Rectal smooth muscle tissue (tissue), 1 donor: ENCODE results near the gene COL27A1.

Source experiments
- H3K27ac ChIP-seq: one replicate; pipeline ENCODE4 v1.7.0; 2013; ENCODE audit warnings: low read depth, low read length, inconsistent platforms
- H3K27me3 ChIP-seq: one replicate; pipeline ENCODE4 v1.7.0; 2013; ENCODE audit warnings: low read length; ENCODE audit not compliant: control insufficient read depth, insufficient read depth
- H3K36me3 ChIP-seq: one replicate; pipeline ENCODE4 v1.7.0; 2013; ENCODE audit warnings: low read length; ENCODE audit not compliant: control insufficient read depth, insufficient read depth
- H3K4me1 ChIP-seq: one replicate; pipeline ENCODE4 v1.7.0; 2013; ENCODE audit warnings: low read length; ENCODE audit not compliant: control insufficient read depth, insufficient read depth
- H3K4me3 ChIP-seq: one replicate; pipeline ENCODE4 v1.7.0; 2013; ENCODE audit warnings: low read length
- H3K9ac ChIP-seq: one replicate; pipeline ENCODE4 v1.7.0; 2013; ENCODE audit warnings: low read length

Gene COL27A1

DNA sequence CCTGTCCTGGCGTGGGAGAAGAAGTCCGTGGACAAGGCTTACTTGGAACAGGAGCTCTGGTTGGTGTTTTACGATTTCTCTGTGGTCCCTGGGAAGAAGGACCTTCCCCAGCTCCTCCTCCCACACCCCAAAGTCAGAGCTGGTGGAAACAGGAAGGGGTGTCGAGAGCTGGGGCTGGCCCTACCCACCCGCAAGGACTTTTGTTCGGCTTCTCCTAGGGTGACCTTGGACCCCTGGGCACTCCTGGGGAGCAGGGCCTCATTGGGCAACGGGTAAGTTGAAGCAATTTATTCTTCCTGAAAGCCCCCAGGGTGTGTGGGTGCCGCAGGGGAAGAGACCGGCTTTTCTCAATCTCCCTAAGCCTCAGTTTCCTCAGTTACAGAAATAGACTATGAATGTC lies 113.7 kb downstream of the COL27A1 start:
- Histone ChIP-seq H3K4me1 (no peaks in the 10 kb centered on the region), H3K36me3 (no peaks in the 10 kb centered on the region), H3K27me3 (no peaks in the 10 kb centered on the region), H3K4me3 (no peak overlapping the region), H3K27ac (no peak overlapping the region), H3K9ac (no peak overlapping the region)

DNA sequence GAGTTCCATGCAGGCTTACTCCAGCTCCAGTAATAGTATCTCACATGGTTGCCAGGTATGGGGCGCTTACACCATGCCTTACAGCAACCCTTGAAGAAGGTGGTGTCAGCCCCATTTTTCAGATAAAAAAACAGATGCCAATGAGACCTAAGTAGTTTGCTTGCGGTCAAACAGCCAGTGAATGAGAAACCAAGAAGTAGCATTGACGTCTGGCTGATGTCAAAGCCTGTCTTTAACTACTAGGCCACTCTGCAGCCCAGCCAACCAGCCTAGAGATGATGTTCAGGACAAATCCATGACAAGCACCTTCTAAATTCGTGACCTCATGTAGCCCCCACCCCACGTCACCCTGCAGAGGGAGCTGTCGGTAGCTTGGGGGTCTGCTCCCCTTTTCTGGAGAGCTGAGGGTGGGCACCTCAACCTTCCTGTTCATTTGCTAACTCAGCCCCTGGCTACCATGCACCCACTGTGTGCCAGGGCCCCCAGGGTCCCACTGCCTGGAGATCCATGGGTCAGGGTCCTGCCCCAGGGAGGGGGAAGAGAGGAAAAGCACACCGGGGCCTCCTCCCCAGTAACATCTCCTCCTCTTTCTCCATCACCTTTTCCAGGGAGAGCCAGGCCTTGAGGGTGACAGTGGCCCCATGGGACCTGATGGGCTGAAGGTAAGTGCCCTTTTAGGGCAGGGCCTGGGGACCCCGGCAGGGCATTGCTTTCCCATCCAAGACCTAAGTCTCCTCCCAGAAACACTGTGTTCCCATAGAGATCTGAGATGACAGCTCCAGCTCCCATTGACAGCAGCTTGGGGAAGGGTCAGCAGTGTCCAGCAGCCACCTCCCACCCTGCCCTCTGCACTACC lies 115.0 kb downstream of the COL27A1 start:
- H3K4me3 ChIP-seq = no peak overlapping the region
- H3K27me3 ChIP-seq = no peaks in the 10 kb centered on the region
- H3K36me3 ChIP-seq = no peaks in the 10 kb centered on the region
- no peak overlapping the region for H3K27ac ChIP-seq
- no peaks in the 10 kb centered on the region for H3K4me1 ChIP-seq
- H3K9ac ChIP-seq = no peak overlapping the region

DNA sequence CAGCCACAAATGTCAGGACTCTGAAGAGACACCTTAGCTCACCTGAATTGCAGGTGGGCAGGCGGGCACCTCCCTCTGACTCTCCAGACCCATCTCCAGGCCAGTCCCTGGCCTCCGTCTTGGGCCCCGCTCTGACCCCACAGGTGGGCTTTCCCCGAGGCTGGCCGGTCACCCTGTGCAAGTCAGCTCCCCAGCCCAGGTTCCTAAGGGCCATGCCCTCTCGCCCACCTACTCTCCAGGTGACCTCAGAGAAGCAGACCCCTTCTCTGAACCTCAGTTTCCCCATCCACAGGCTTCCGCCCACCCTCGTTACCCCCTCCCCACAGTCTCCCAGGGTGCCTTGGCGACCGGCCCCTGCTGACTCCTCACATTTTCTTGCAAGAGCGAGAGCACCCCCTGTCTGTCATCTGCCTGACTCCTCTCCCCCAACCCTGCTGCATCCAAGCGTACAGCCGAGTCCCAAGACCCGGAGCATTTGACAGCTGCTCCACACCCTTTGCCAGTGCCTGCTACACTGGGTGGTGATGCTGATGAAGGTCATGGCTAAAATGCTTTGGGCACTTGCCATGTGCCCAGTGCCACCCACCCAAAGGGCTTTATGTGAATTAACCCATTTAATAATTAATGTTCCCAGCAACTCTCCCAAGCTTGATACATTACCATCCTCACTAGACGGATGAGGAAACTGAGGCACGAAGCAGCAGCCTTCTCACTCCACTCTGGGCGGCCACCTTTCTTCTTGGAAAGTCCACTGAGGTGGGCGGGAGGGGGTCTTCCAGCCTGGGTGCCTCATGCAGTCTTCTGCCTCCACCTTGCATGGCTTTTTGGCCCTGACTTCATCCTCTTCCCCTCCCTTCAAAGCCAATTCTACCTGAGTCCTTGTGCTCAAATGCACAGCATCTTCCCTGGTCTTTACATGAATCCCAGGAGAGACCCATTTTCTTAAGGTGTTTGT lies 116.5 kb downstream of the COL27A1 start:
- Histone ChIP-seq H3K9ac (no peak overlapping the region), H3K4me1 (no peaks in the 10 kb centered on the region), H3K4me3 (no peak overlapping the region), H3K27ac (no peak overlapping the region), H3K36me3 (no peaks in the 10 kb centered on the region), H3K27me3 (no peaks in the 10 kb centered on the region)

DNA sequence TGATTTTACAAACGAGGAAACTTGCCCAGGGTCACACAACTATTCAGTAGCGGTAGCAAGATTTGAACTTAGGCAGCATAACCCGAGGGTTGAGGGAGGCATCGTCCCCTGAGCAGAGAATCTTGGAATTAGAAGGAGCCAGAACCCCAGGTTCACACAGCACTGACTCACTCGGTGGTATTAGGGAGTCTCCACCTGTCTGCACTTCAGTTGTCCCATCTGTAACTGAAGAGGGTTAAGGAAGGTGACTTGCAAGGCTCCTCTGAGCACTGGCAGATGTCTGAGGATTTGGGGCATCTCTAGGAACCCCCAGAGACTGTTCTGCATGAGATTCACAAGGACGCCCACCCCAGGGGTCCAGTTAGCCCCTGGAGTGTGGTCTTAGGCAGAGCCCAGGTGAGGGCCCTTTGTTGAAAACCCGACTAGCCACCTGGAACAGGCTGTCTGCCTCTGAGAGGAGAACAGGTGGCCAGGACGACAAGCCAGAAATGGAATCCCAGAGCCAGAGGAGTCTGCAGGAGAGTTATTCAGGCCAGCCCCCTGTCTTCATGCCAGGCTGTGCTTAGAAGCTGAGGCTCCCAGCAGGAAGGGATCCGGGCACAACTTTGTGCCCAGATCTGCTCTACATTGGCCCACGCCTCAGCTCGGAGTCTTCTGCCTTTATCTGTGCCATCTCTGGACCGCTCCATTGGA lies 117.5 kb downstream of the COL27A1 start:
- Histone ChIP-seq H3K9ac (no peak overlapping the region), H3K4me1 (no peaks in the 10 kb centered on the region), H3K4me3 (no peak overlapping the region), H3K27me3 (no peaks in the 10 kb centered on the region), H3K36me3 (no peaks in the 10 kb centered on the region), H3K27ac (no peak overlapping the region)

DNA sequence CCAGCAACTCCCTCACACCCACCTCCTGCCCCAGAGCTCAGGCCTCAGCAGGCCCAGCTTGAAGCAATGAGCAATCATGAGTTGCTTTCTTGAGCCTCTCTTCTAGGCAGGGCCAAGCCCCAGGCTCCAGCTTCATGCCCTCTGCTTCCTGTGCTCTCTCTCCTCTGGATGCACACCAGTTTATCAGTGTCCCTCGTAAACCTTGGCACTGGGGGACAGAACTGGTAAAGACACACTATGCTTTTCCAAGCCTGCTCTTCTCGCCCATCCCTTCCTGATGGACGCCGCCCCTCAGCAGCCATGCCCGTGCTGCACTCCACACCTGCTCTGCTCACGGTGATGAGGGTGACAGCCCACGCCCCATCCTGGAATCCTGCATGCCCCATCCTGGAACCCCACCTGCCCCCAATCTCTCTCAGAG lies 118.1 kb downstream of the COL27A1 start:
- H3K36me3 ChIP-seq = no peaks in the 10 kb centered on the region
- H3K4me1 ChIP-seq = no peaks in the 10 kb centered on the region
- no peaks in the 10 kb centered on the region for H3K27me3 ChIP-seq

DNA sequence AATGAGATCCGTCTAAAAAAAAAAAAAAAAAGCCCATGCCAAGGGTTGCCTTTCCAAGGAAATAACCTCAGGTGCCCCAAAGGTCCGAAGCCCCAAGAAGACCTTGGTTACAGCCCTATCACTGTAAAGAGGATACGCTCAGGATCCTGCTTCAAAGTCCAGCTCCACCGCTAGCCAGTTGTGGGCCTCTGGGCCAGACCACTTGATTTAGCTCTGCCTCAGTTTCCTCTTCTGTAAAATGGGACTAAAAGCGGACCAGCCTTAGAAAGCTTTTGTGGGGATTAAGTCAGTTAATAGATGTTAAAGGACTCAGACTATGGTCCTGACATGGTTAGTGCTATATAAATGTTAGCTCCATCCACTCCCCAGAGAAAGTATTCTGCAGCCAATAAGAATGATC lies 118.9 kb downstream of the COL27A1 start:
- H3K27ac ChIP-seq = no peak overlapping the region
- H3K36me3 ChIP-seq = no peaks in the 10 kb centered on the region
- no peaks in the 10 kb centered on the region for H3K27me3 ChIP-seq
- H3K4me1 ChIP-seq = no peaks in the 10 kb centered on the region
- H3K4me3 ChIP-seq = no peak overlapping the region
- H3K9ac ChIP-seq = no peak overlapping the region

More for the DNA sequence above, 118.1 kb downstream of the COL27A1 start:
- no peak overlapping the region for H3K4me3 ChIP-seq
- H3K9ac ChIP-seq = no peak overlapping the region
- H3K27ac ChIP-seq = no peak overlapping the region

DNA sequence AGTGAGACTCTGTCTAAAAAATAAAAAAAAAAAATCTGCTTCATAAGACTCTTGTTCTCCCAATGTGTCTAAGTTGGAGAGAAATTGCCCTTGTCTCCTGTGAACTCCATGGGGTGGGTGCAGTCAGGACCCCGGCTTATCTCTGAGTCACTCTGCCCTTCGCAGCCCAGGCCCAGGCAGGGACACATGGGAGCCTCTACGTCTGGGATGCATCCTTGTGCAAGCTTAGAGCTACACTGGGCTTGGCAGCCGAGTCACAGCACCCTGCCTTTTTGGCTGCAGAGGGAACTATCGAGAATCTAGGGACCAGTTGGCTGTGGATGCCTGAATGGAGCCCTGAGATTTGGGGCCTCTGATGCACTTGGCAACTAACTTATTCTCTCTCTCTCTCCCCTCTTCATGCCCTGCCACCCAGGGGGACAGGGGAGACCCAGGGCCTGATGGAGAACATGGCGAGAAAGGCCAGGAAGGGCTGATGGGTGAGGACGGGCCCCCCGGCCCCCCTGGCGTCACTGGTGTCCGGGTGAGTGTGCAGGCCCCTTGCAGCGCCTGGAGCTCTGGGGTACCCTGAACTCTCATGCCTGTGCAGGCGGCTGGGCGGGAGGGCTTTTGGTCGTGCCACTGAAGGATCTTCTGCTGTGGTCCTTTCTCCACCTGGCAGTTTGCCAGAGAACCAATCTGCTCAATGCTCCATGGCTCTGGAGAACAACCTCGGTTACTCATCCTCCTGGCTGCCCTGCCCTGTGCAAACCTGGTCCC lies 120.1 kb downstream of the COL27A1 start:
- no peaks in the 10 kb centered on the region for H3K36me3 ChIP-seq
- no peaks in the 10 kb centered on the region for H3K27me3 ChIP-seq
- no peaks in the 10 kb centered on the region for H3K4me1 ChIP-seq
- H3K4me3 ChIP-seq = no peak overlapping the region
- H3K27ac ChIP-seq = no peak overlapping the region
- H3K9ac ChIP-seq = no peak overlapping the region

DNA sequence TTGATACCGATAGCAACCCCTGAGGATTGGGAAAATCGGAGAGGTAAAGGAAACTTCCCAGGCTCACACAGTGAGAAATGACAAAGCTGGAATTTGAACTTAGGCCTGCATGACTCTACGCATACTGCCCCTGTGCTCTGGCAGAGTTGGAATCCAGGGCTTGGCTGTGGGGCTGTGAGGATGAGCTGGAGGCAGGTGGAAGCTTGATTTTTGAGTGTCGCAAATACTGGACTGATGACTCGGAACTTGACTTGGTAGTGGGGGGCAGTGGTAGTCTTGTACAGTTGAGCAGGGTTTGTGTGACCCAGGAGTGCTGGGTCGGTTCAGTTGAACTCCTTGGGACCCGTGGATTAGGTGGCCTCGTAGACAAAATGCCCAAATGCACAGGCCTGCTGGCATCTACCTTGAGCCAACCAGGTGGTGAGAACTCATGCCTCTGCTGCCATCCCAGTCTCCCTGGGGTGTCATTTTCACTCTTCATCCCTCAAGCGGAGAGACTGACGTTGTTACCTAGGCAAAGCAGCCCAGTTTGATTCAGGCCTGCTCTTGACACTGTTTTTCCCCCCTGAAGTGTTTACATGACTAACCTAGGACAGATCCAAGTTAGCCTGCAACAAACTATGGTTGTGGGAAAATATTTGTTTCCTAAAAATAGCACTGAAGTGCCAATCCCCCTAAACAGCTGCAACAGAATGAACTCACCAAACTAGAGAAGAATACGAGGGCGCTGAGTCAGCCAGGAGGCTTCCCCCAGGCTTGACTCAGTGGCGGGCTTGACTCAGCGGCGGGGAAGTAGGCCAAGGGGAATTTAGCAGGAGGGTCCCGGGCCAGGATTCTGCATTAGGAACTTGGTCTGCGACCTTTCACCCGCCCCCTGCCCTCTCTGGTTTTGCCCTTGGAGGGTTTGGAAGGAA lies 121.8 kb downstream of the COL27A1 start:
- no peaks in the 10 kb centered on the region for H3K27me3 ChIP-seq
- no peak overlapping the region for H3K9ac ChIP-seq
- no peaks in the 10 kb centered on the region for H3K4me1 ChIP-seq
- no peak overlapping the region for H3K4me3 ChIP-seq
- no peaks in the 10 kb centered on the region for H3K36me3 ChIP-seq
- H3K27ac ChIP-seq = no peak overlapping the region

DNA sequence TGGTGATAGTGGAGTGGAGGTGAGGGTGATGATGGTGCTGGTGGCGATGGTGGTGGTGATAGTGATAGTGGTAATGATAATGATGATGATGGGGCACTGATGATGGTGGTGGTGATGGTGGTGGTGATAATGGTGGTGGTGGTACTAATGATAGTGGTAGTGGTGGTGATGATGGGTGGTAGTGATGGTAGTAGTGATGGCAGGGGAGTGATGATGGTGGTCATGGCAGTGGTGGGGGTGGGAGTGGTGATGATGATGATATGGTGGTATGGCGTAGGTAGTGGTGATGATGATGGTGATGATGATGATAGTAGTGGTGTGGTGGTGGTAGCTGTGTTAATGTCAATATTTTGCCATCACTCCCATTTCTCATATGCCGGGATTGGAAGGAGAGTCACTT lies 123.0 kb downstream of the COL27A1 start:
- Histone ChIP-seq H3K36me3 (no peaks in the 10 kb centered on the region), H3K27me3 (no peaks in the 10 kb centered on the region), H3K4me3 (no peak overlapping the region), H3K4me1 (no peaks in the 10 kb centered on the region), H3K9ac (no peak overlapping the region), H3K27ac (no peak overlapping the region)

DNA sequence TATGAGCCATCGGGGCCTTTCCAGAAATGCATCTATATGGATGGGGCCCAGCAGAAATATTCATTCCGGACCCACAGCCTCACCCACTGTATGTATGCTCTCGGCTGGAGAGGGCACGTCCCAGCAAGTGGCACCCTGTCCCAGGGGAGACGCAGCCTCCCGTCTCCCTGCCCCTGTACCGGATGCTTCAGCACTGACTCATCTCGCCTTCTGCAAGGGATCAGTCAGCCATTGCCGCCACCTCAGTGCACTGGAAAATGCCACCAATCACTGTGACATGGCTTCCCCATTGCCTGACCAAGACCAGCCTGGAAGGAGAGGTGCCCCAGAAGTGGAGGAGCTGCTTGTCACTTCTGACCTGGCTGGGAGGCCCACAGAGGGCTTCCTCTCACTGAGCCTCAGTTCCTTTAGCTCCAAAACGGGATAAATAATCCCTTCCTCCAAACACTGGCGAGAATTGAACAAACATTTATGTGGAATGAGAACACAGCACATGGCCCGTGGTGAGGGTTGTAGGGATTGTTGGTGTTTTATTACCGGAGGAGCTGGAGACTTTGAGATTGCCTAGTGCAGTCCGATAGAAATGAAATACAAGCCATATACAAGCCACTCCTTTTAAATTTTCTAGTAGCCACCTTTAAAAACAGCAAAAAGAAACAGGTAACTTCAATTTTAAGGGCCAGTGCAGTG lies 123.7 kb downstream of the COL27A1 start:
- H3K36me3 ChIP-seq = no peaks in the 10 kb centered on the region
- H3K27ac ChIP-seq = no peak overlapping the region
- H3K27me3 ChIP-seq = no peaks in the 10 kb centered on the region
- no peak overlapping the region for H3K4me3 ChIP-seq
- H3K4me1 ChIP-seq = no peaks in the 10 kb centered on the region
- no peak overlapping the region for H3K9ac ChIP-seq

DNA sequence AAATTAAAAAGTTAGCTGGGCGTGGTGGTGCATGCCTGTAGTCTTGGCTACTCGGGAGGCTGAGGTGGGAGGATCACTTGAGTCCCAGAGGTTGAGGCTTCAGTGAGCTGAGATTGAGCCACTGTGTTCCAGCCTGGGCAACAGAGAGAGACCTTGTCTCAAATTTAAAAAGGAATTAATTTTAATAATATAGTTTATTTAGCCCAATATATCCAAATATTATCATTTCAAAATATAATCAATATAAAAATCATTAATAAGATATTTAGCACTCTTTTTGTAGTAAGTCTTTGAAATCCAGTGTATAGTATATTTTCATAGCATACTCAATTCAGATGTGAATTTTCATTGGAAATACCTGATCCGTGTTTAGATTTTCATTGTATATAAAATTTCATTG lies 124.4 kb downstream of the COL27A1 start:
- no peak overlapping the region for H3K4me3 ChIP-seq
- no peak overlapping the region for H3K9ac ChIP-seq
- no peaks in the 10 kb centered on the region for H3K27me3 ChIP-seq
- no peaks in the 10 kb centered on the region for H3K36me3 ChIP-seq
- no peaks in the 10 kb centered on the region for H3K4me1 ChIP-seq
- H3K27ac ChIP-seq = no peak overlapping the region
